Measurements from ENCODE around the gene UNKL.

GRCh38 chr16:1313721-1314369 lies 100.7 kb downstream of the UNKL start:
- TF ChIP-seq EZH2phosphoT487 (IDR thresholded peaks at IDR 0.05; ENCODE audit: insufficient read depth, low read depth), result no peak
- TF ChIP-seq EZH2 (IDR thresholded peaks at IDR 0.05; ENCODE audit: insufficient read depth, poor library complexity, severe bottlenecking), result no peak

Measured in GM23248 (cell line).